Activated CD4-positive, CD25-positive, alpha-beta regulatory T cell treated with anti-CD3 and anti-CD28 coated beads, Interleukin-2, amount 50 U/mL, for 72 hours (primary cell): ENCODE data around the gene HS3ST3B1.

Source experiments
- DNase-seq: peaks from one replicate; pipeline ENCODE4 v3.0.0; 2021

HS3ST3B1 gene

DNA sequence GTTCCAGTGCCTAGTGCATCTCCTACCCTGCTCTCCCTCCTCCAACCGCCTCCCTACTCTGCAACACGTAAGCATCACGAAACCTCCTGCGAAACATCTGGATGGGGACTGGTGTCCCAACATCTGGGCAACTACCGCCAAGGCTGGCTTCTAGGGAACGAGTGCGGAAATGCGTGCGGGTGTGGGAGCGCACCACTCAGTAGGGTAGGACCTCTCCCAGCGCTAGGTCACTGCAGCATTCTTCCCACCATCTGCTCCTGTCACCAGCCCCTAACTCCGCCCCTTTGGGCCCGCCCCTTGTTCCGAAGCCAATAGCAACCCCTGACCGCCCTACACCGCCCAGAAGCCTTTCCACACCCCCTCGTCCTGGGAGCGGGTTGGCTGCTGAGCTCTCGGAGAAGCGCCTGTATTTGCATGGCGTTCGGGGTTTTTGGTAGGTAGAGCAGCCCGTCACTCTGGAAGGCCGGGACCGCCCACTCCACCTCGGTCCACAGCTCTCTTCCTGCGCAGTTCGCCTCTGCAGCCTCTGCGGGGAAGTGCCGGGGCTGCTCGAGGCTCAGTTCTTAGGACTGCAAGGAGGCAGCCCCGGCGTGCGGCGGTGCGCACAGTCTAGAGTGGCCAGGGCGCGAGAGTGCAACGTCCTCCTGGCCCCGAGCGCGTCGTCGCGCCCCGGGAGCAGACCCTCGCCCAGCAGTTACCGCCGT lies at the start of gene HS3ST3B1:
Gene HS3ST3B1, plus strand, starts transcription at position 507 of the 704 bp plus-strand sequence. CDS start 438 bp downstream, outside the sequence.
- peak; percentile 98 for DNase-seq

DNA sequence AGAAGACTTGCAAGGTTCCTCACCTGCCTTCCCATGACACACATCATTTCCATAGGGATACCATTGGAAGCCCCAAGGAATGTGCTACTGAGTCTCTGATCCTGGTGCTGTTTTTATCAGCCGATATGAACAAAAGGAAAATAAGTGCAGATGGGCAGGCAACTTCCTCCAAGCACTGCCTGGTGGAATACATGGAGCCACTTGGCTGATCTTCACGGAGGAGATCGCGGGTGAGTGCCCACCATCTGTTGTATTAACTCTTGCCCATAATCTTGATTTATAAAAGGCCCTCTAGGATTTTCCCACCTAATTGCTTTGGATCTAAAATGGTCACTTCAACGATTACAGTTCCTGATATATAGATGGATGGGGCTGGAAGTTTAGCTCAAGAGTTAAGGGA lies 39.5 kb upstream of the HS3ST3B1 start:
- no peak for DNase-seq

DNA sequence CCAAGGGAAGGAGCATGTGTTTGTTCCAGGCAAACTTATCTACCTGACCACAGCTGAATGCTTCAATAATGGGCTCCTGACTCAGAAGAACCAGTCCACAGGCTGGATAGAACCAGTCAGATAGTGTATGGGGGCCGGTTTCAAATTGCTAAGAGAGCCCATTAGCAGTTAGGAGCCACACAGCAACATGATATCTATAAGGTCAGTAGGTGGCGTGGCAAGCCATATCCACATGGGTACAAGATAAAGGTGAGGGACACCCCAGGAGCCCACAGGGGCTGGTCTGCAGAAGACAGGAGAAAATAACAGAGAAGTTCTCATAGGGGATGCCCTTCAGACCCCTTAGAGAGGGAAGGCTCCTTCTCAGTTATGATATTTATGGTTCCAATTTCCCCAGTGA lies 32.6 kb upstream of the HS3ST3B1 start:
- no peak for DNase-seq

DNA sequence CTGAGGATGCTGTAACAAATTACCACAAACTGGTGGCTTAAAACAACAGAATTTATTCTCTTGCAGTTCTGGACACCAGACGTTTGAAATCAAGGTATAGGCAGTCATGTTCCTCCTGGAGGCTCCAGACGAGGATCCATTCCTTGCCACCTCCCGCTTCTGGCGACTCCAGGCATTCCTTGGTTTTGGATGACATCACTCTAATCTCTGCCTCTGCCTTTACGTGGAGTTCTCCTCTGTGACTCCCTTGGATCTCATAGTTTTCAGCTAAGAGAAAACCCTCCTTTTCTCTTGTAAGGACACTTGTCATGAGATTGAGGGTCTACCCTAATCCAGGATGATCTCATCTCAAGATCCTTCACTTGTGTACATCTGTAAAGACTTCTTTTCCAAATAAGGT lies 31.4 kb upstream of the HS3ST3B1 start:
- DNase-seq = no peak

DNA sequence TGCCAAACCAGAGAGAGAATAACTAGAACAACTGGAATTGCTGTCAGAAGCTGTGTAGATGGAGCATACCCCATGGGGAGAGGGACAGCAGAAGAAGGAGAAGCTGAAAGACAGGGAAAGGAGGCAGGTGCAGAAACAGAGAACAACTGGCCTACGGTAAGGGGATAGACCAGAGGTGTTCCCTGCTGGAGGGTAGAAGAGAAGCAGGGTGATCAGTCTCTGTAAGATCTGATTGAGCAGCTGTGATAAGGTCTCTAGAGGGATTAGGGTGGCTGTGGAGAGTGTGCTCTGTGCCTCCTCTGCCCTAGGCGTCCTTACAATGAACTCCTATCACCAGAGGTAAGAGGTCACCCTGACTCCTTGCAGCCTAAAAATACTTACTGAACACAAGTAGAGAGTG lies 30.4 kb upstream of the HS3ST3B1 start:
- no peak for DNase-seq

DNA sequence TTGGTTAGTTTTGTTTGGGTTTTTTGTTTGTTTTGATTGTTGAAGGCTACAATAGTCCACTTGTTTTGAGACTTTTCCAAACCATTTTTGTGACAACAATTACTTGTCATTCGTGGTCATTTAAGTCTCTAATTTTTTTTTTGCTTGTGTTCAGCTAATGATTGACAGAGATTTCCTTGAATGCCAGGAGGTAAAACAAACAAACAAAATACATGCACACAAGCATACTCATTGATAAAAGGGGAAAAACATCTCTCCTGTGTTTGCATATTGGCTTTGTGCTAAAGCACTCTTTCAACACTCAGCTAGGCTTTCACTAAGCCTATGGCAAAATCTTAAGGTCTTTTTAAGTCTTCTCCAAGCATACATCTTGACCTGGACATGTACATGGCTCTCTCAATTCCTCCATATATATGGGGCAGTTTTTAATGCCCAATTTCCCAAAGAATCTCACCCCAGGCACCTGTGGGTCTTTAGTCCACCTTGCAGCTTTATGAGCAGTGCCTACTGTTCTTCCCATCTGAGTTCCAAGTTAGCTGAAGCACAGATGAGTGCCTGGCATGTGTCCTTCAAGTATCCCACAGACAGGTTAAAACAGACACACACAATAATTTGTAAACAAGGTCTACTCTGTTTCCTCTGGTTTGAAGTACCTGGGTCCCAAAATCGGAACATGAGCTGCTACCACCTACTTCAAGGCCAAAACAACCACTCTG lies 24.2 kb upstream of the HS3ST3B1 start:
- no peak for DNase-seq

DNA sequence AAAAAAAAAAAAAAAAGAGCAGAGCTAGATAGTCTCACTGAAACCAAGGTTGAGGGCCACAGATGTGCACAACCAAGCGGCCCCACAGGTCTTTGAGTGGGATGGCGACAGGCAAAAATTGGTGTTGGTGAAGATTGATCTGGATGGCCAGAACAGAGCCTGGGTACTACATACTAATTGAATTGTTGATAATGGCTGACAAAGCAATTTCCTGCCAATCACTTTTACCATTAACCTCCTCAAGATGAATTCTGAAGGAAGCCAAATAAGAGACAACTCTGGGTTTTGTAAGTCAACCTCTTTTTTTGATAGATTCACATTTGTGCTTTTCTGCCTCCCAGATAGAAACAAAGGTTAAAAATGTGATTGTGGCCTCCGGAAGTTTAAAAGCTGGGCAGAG lies 19.4 kb upstream of the HS3ST3B1 start:
- DNase-seq = no peak

DNA sequence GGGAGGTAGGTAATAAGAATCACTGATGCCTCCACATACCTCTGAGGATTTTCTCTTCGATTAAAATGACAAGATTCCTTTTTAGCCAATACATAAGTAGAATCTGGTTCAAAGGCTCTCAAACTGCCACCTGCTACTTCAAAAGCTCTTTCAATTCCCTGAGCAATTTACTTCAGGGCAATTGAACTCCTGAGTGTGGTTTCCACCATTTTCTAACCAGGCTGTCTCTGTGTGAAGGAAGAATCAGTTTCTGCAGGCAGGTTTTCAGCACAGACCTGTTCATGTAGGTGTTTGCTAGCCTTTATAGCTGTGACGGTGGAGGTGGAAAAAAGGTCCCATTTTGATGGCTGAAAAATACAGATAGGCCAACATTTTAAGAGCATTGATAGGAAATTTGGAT lies 18.2 kb upstream of the HS3ST3B1 start:
- DNase-seq = no peak

DNA sequence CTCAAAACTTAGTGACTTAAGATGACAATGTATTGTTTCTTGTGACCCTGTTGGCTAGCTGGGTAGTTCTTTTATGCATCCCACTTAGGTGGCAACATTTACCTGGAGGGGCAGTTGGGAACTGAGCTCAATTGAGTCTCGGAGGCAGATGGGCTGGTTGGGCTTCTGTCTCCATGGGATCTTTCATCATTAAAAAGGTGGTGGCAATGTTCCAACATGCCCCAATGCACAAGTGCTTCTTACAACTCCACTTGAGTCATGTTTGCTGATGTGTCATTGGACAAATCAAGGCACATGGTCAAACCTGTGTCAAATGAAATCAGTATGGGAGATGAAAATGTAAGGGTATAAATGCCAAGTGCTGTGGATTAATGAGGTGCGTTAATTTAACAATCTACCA lies 11.7 kb upstream of the HS3ST3B1 start:
- DNase-seq = no peak

DNA sequence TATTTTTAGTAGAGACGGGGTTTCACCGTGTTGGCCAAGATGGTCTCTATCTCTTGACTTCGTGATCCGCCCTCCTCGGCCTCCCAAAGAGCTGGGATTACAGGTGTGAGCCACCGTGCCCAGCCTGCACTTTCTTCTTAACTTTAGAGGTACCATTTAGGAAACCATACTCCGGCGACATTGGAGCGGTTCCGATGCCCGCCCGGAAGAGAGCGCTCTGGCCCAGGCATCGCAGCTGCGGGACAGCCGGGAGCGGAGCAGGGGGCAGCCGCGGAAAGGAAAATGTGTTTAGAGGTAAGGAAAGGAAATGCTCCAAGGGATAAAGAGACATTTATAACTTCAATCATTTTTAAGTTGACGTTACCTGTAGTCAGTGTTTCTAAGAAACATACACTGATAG lies 6.0 kb upstream of the HS3ST3B1 start:
- DNase-seq = no peak

DNA sequence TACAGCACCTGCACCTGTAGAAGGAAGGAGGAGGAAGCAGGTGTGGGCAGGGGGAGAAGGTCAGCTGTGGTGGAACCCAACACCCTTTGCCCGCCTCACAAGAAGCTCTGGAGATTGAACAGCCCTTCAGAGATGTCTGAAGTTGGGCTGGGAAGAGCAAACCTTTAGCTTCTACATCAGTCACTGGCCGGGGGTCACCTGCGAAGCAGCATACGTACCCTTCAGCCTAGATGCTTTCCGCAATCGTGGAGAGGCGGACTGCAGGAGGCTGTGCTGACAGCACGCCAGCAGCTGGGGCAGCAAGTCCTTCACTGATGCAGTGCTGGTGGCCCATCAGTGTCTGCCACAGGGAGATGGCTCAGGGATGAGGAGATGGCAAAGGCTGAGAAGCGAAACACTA lies 5.2 kb upstream of the HS3ST3B1 start:
- DNase-seq = no peak

DNA sequence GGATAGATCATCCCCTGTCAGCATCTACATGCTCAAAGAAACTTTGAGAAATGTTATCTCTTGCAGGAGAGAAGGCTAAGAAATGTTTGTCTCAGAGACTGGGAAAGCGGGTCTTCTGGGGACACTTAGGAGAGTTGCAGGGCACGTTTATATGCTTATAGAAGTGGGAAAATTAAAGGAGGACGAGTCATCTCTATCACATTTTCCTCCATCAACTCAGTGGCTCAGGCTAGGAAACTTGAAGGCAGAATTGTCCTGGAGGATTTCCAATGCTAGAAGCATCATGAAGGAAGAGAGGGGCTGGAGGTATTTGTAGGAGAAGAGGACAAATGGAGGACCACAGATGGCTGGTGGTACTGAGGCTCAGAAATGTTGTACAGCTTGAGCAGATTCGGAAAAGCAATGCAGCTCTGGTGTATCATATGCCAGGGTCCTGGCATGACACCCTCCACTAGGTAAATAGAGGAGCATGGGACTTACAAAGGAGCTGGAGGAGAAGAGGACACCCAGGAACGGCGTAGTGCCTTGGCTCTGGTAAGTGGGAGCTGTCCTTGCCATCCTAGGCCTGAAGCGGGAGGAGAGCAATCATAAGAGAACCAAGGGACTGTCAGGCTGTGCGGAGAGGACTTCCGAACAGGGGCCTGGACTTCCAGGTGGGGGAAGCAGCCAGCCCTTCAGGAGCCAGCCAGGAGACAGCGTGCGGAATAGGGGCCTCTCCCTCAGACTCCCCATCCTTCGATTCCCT lies 4.5 kb upstream of the HS3ST3B1 start:
- no peak for DNase-seq

DNA sequence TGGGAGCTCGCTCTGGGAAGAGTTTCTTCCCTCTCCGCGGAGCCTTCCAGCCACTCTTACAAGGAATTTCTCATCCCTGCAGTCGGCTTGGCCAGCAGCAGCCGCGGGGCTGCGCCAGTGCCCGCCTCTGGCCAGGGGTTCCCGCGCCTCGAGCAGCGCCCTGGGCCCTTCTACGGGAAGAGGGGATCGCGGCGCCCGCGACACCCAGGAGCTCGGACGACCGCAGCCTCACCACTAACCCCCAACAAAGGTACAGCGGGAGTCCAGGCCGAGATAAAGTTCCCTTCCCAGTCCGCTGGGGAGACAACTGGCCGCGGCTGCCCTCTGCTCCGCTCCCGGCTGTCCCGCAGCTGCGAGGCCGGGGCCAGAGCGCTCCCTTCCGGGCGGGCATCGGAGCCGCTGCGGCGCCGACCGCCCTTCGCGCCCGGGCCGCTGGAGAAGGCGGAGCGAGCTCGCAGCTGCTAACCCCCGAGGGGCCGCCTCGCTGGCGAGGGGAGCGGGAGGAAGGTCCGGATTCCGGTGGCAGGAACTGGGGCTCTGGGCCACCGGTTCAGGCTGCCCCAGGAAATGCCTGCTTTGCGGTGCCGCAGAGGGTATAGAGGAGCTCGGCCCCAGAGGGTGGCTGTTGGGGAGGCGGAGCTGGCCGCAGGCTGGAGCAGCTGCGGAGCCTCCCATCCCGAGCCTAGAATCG lies 3.6 kb upstream of the HS3ST3B1 start:
- peak; percentile 49 for DNase-seq

DNA sequence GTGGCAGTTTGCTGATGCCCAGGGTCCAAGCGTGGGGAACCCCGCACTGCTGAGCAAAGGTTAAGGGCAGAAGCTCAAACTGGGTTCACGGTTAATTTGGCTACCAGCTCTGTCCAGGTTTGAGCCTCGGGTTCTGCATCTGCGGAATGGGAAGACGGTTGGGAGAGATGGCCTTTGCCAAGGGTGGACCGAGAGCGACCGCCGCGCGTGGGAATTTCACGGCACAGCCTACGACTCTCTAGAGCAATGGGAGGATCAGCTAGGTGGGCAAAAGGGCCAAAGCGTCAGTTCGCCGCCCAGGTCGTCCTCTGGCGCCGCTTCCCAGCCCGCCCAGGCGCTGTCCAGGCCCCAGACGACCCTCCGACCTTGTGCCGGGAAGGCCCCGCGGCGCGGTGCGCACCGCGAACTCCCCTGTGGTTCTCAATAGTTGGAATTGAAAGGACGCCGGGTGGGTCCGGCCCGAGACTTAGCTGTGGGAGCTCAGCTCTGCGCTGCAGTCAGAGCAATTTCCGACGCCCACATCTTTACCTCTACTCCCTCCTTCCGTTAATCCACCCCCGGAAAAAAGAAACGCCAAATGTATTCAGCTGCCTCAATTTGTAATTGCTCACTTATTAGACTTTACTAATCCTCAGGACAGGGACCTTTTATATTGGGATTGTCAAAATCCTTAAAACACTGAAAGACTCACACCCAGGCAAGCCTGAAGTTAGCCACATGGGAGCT lies 2.5 kb upstream of the HS3ST3B1 start:
- DNase-seq = no peak

DNA sequence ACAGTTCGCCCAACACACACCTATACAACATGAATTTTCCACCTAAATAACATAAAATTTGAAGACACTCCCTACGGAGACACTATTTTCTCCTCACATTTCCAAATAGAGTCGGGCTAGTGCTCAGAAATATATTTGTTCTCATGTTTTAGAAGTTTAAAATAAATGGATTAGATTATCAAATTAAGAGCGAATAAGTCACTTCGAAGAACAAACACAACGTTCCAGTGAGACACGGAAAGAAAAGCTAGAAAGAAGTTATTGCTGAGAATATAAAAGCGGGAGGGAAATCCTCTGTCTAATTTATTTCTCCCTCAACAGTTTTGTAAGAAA lies 2.0 kb upstream of the HS3ST3B1 start:
- no peak for DNase-seq

DNA sequence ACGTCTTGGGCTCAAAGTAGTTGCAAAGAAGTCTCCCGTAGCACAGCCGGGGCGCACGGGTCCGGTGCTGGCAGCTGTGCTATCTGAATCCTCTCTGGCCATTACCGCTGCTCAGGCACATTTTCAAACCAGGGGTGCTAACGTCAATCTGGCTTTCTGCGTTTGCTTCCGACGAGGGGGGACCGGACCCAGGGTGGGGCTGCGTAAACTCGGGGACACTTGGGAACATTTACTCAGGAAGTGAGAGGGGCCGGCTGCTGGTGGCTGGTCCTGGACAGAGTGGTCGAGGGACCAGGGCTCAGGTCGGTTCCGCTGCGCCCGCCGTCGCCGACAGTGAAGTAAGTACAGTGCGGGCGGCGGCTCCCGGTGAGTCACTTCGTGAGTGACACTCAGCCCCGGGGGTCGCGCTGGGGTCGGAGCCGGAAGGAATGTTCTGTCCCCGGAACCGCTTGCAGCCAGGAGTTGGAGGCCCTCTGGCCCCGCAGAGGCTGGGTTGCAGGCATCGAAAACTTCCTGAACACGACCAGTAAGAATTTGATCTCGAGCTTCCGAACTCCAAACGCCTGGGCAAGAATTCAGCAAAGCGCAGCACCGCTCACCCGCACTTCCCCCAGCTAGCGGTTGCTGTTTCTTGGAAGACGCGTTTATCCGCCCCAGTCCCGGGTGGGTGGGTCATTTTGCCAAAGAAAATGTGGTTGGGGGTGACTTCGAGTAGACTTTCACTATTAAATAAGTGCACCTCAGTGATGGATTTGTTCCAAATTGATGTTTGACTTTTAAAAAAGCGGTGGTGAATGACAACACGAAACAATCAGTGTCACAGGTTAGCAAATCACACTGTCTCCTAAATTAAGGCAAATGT lies 1.4 kb upstream of the HS3ST3B1 start:
- DNase-seq = peak; percentile 46

DNA sequence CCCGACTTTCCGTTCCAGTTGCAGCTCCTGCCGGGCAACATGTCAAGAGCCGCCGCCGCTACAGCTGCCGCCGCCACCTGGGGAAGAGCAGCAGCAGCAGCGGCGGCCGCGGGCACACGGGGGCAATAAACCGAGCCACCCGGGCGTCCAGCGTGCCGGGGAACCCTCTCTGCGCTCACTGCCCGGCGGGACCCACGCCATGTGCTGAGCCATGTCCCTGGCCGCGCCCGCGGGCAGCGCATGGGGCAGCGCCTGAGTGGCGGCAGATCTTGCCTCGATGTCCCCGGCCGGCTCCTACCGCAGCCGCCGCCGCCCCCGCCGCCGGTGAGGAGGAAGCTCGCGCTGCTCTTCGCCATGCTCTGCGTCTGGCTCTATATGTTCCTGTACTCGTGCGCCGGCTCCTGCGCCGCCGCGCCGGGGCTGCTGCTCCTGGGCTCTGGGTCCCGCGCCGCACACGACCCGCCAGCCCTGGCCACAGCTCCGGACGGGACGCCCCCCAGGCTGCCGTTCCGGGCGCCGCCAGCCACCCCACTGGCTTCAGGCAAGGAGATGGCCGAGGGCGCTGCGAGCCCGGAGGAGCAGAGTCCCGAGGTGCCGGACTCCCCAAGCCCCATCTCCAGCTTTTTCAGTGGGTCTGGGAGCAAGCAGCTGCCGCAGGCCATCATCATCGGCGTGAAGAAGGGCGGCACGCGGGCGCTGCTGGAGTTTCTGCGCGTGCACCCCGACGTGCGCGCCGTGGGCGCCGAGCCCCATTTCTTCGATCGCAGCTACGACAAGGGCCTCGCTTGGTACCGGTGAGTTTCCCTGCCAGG lies 604 bp downstream of the HS3ST3B1 start:
- DNase-seq = peak; percentile 65

DNA sequence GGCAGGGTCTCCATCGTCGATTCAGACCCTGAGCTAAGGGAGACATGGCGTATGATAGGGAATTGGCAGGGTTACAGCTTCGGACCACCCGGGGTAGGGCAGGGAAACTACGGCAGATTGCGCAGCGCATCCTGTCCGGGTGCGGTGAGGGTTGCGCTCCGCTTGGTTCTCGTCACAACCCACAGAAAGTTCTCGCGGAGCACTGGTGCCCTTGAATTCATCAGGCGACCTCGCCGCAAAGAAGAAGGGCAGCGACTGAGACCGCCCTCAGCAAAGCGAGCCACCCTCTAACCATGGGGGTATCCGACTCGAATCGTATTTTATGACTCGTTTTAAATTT lies 1.2 kb downstream of the HS3ST3B1 start:
- peak; percentile 73 for DNase-seq

DNA sequence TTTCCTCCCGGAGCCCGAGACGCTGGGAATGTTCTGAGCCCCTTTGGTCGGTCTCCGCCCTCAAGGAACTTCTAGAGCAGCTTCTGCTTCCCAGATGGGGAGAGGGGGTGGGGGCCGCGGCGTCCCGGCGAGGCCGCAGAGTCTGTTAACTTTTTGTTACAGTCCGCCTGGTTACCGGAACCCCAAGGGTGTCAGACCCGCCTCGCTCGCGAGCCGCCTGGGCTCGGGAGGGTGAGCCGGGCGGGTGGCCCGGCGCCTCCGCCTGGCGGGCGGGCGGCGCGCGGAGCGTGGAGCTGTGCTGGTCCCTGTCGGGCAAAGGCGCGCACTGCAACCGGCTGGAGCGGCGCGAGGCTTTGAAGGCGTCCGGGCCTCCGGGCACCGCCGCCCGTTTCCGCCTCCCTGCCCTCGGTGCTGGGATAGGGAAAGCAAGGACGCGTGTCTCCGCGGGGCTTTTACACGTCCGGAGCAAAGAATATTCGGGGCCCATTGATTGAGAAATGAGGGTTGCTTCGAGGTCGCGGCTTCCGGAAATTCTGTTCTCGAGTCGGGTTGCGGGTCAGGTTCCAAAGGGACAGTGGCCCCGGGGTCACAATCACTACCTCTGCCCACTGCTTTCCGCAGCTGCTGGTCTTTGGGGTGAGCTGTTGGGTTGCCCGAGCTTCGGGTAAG lies 1.7 kb downstream of the HS3ST3B1 start:
- peak; percentile 85 for DNase-seq
